ENCODE measurements around the gene AGPAT2. TPM values are rescaled to one million over a fixed set of nuclear protein-coding genes. Genes with fewer than 3 reads are reported as not detected.

AGPAT2 gene
- total and polyA plus RNA-seq, 2 donors (not counting 1 experiment from before 2014, with no cell fraction given): 25.1 to 28.4 TPM

DNA sequence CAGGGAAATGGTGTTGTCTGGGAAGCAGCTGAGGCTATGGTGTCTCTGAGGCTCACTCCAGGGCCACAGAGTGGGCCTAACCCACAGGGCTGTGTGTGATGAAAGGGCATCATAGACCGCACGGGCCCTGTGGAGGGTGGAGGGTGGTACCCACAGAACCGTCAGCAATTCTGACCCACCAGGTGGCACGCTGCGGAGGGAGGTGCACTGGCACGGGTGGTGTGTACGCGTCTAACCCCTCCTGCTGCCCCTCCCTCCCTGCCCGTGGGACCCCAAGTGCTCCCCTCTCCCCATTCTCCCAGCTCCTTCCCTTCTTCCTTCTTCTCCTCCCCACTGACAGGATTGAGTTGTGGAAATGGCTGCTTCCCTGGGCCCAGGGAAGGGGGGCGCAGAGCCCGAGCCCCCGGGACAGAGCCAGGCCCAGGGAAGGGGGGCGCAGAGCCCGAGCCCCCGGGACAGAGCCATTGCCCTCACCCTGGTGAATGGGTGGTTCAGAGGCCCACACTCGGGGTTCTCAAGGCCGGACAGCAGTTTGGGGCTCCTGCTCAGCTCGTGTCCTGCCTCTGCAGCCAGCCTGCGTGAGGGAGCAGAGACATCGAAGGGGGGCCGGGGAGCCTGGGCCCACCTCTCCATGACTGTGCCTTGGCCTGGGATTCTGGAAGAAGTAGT, 48.7 kb upstream of the AGPAT2 start:
- ChIA-PET CTCF (interaction anchor here (0.5 kb wide), 1 partner anchor 822 kb away, joined by 4 read pairs; no protein-coding TSS in a partner anchor), POLR2A (no interaction called here)
- ATAC-seq (ENCODE audit: low read depth) (peak; percentile 28), DNase-seq (no peak)
- H3K27ac ChIP-seq (ENCODE audit: low read length in 2 of 2): no peak overlapping the region
- peaks cover 11% of the 10 kb centered on the region for H3K79me2 ChIP-seq (ENCODE audit: control insufficient read depth, insufficient read depth, low read length)
- peaks cover 7 to 12% of the 10 kb centered on the region in 2 donors for H3K4me1 ChIP-seq (ENCODE audit: control insufficient read depth in 2 of 2, insufficient read depth in 2 of 2, low read length in 2 of 2)
- Mint-ChIP-seq H3K4me3 (no peak overlapping the region), H3K4me1 (peaks cover 13% of the 10 kb centered on the region), H3K9me3 (ENCODE audit: insufficient read depth) (no peaks in the 10 kb centered on the region), H3K27ac (no peak overlapping the region), H3K27me3 (no peaks in the 10 kb centered on the region)
- H2AFZ ChIP-seq (ENCODE audit: insufficient read depth, low read depth, low read length, poor library complexity, severe bottlenecking): no peak overlapping the region
- no peak for TF ChIP-seq EZH2 (IDR thresholded peaks at IDR 0.05; ENCODE audit: borderline replicate concordance, insufficient read depth, low read depth, low read length, poor library complexity, severe bottlenecking)
- TF ChIP-seq, protein P1, sequence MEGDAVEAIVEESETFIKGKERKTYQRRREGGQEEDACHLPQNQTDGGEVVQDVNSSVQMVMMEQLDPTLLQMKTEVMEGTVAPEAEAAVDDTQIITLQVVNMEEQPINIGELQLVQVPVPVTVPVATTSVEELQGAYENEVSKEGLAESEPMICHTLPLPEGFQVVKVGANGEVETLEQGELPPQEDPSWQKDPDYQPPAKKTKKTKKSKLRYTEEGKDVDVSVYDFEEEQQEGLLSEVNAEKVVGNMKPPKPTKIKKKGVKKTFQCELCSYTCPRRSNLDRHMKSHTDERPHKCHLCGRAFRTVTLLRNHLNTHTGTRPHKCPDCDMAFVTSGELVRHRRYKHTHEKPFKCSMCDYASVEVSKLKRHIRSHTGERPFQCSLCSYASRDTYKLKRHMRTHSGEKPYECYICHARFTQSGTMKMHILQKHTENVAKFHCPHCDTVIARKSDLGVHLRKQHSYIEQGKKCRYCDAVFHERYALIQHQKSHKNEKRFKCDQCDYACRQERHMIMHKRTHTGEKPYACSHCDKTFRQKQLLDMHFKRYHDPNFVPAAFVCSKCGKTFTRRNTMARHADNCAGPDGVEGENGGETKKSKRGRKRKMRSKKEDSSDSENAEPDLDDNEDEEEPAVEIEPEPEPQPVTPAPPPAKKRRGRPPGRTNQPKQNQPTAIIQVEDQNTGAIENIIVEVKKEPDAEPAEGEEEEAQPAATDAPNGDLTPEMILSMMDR (IDR thresholded peaks at IDR 0.05): no peak
- WGBS (ENCODE audit: insufficient coverage): over 99% methylated on average over 12 of the region's 21 CpGs
- H3K9me3 ChIP-seq (ENCODE audit: control extremely low read depth in 1 of 3, control insufficient read depth in 2 of 3, insufficient read depth in 1 of 3, low read length in 2 of 3): no peaks in the 10 kb centered on the region
- H3K4me2 ChIP-seq (replicated peaks; ENCODE audit: low read depth, low read length, poor library complexity, severe bottlenecking): no peak overlapping the region
- intact Hi-C loops (cut with micrococcal nuclease): no loop called here
- no peak overlapping the region for H3K4me3 ChIP-seq (ENCODE audit: control extremely low read depth in 1 of 5, extremely low read depth in 1 of 5, insufficient read depth in 1 of 5, low read depth in 2 of 5, low read length in 4 of 5)
- H3K9ac ChIP-seq (ENCODE audit: low read length): no peak overlapping the region
- no peaks in the 10 kb centered on the region for H3K27me3 ChIP-seq (replicated peaks in 1 of 4; ENCODE audit: control extremely low read depth in 1 of 4, control insufficient read depth in 3 of 4, insufficient read depth in 4 of 4, low read length in 3 of 4)
- peaks cover 0 to 19% of the 10 kb centered on the region in 2 experiments for H3K36me3 ChIP-seq (replicated peaks in 1 of 2; ENCODE audit: control extremely low read depth in 1 of 2, control insufficient read depth in 1 of 2, extremely low read depth in 1 of 2, insufficient read depth in 2 of 2, low read length in 1 of 2)
- peaks cover 29% of the 10 kb centered on the region for H4K20me1 ChIP-seq (ENCODE audit: control insufficient read depth, insufficient read depth, low read length, poor library complexity, severe bottlenecking)

DNA sequence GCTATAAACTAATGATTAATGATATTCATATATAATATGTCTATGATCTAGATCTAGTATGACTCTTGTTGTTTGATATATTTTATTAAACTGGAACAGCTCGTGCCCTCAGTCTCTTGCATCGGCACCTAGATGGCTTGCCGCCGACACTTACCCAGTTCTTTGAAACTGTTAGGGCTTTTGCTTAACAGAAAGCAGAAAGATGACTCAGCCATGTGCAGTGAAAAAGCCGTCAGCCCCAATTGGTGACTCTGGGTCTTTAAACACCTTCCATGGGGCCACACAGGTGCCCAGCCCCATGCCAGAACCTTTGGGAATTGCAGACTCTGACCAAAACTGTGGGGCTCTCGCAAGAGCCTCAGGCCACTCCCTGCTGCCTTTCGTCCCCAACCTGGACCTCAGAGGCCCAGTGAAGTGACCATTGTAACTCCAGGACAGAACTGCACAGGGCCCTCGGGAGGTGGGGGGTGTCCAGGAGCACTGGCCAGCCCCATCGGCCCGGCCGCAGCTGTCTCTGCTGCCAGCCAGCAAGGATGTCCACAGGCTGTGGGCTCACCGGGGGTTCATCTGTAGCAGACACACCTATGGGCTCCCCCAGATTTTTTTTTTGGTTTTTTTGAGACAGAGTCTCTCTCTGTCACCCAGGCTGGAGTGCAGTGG, 47.7 kb upstream of the AGPAT2 start:
- Histone ChIP-seq H3K27ac (ENCODE audit: low read length in 2 of 2) (no peak overlapping the region), H3K9me3 (ENCODE audit: control extremely low read depth in 1 of 3, control insufficient read depth in 2 of 3, insufficient read depth in 1 of 3, low read length in 2 of 3) (no peaks in the 10 kb centered on the region), H3K79me2 (ENCODE audit: control insufficient read depth, insufficient read depth, low read length) (peaks cover 2% of the 10 kb centered on the region), H2AFZ (ENCODE audit: insufficient read depth, low read depth, low read length, poor library complexity, severe bottlenecking) (no peak overlapping the region), H3K4me1 (ENCODE audit: control insufficient read depth in 2 of 2, insufficient read depth in 2 of 2, low read length in 2 of 2) (peaks cover 0 to 2% of the 10 kb centered on the region in 2 donors), H3K27me3 (replicated peaks in 1 of 4; ENCODE audit: control extremely low read depth in 1 of 4, control insufficient read depth in 3 of 4, insufficient read depth in 4 of 4, low read length in 3 of 4) (no peaks in the 10 kb centered on the region), H4K20me1 (ENCODE audit: control insufficient read depth, insufficient read depth, low read length, poor library complexity, severe bottlenecking) (peaks cover 19% of the 10 kb centered on the region), H3K4me2 (replicated peaks; ENCODE audit: low read depth, low read length, poor library complexity, severe bottlenecking) (no peak overlapping the region), H3K9ac (ENCODE audit: low read length) (no peak overlapping the region), H3K4me3 (ENCODE audit: control extremely low read depth in 1 of 5, extremely low read depth in 1 of 5, insufficient read depth in 1 of 5, low read depth in 2 of 5, low read length in 4 of 5) (no peak overlapping the region), H3K36me3 (replicated peaks in 1 of 2; ENCODE audit: control extremely low read depth in 1 of 2, control insufficient read depth in 1 of 2, extremely low read depth in 1 of 2, insufficient read depth in 2 of 2, low read length in 1 of 2) (peaks cover 0 to 18% of the 10 kb centered on the region in 2 experiments)
- CTCF ChIA-PET: no interaction called here
- no peak overlapping the region for H3K4me3 Mint-ChIP-seq
- no peak for ATAC-seq (ENCODE audit: low read depth)
- POLR2A ChIA-PET: no interaction called here
- no peak overlapping the region for H3K27ac Mint-ChIP-seq
- peaks cover 9% of the 10 kb centered on the region for H3K4me1 Mint-ChIP-seq
- TF ChIP-seq, protein P1 (IDR thresholded peaks at IDR 0.05): no peak
- no peak for TF ChIP-seq EZH2 (IDR thresholded peaks at IDR 0.05; ENCODE audit: borderline replicate concordance, insufficient read depth, low read depth, low read length, poor library complexity, severe bottlenecking)
- no peak for DNase-seq
- H3K9me3 Mint-ChIP-seq (ENCODE audit: insufficient read depth): no peaks in the 10 kb centered on the region
- WGBS (ENCODE audit: insufficient coverage): 86% methylated on average over 12 of the region's 12 CpGs
- no peaks in the 10 kb centered on the region for H3K27me3 Mint-ChIP-seq
- intact Hi-C loops (cut with micrococcal nuclease): no loop called here

Measured in B cell (primary cell).